ENCODE results near the gene RALY.

Gene RALY

GRCh38 chr20:34099675-34100074, 106.0 kb downstream of the RALY start:
- ATAC-seq = no peak
- no peak for TF ChIP-seq TOX (CRISPR knock-in tag; IDR thresholded peaks at IDR 0.05; ENCODE audit: borderline replicate concordance)

- ATAC-seq = no peak
- no peak for TF ChIP-seq ZNF565 (CRISPR knock-in tag; conservative IDR thresholded peaks at IDR 0.05; ENCODE audit: low read depth)
- no peak for TF ChIP-seq POU6F1 (CRISPR knock-in tag; IDR thresholded peaks at IDR 0.05; ENCODE audit: borderline replicate concordance, low read depth)
- no peak for TF ChIP-seq TSHZ2 (CRISPR knock-in tag; IDR thresholded peaks at IDR 0.05)
- no peak for TF ChIP-seq OSR1 (CRISPR knock-in tag; IDR thresholded peaks at IDR 0.05)
- TF ChIP-seq ARNTL (CRISPR knock-in tag; IDR thresholded peaks at IDR 0.05; ENCODE audit: borderline replicate concordance, low read depth) = no peak
- TF ChIP-seq ESRRG (CRISPR knock-in tag; IDR thresholded peaks at IDR 0.05) = no peak
- no peak for TF ChIP-seq CSRNP3 (CRISPR knock-in tag; IDR thresholded peaks at IDR 0.05)
Measured at GRCh38 chr20:34100576-34100975, 106.9 kb downstream of the RALY start.

GRCh38 chr20:34102342-34102741, 108.6 kb downstream of the RALY start:
- TF ChIP-seq RARB (CRISPR knock-in tag; IDR thresholded peaks at IDR 0.05) = no peak
- no peak for ATAC-seq

GRCh38 chr20:34104059-34104458, 110.3 kb downstream of the RALY start:
- no peak for TF ChIP-seq ZNF565 (CRISPR knock-in tag; conservative IDR thresholded peaks at IDR 0.05; ENCODE audit: low read depth)
- TF ChIP-seq TOX (CRISPR knock-in tag; IDR thresholded peaks at IDR 0.05; ENCODE audit: borderline replicate concordance) = no peak
- TF ChIP-seq CSDC2 (CRISPR knock-in tag; IDR thresholded peaks at IDR 0.05) = no peak
- TF ChIP-seq PPARA (CRISPR knock-in tag; IDR thresholded peaks at IDR 0.05; ENCODE audit: borderline replicate concordance) = no peak
- no peak for TF ChIP-seq CSRNP3 (CRISPR knock-in tag; IDR thresholded peaks at IDR 0.05)
- no peak for TF ChIP-seq RARB (CRISPR knock-in tag; IDR thresholded peaks at IDR 0.05)
- no peak for TF ChIP-seq ESRRG (CRISPR knock-in tag; IDR thresholded peaks at IDR 0.05)
- TF ChIP-seq ISL1 (CRISPR knock-in tag; IDR thresholded peaks at IDR 0.05) = no peak
- no peak for TF ChIP-seq OSR1 (CRISPR knock-in tag; IDR thresholded peaks at IDR 0.05)
- no peak for TF ChIP-seq ZFP3 (CRISPR knock-in tag; IDR thresholded peaks at IDR 0.05)
- no peak for TF ChIP-seq TCF4 (CRISPR knock-in tag; IDR thresholded peaks at IDR 0.05; ENCODE audit: borderline replicate concordance)
- TF ChIP-seq CREB5 (CRISPR knock-in tag; IDR thresholded peaks at IDR 0.05; ENCODE audit: low read depth) = no peak
- TF ChIP-seq ZFP30 (CRISPR knock-in tag; IDR thresholded peaks at IDR 0.05) = no peak
- TF ChIP-seq SNAI2 (CRISPR knock-in tag; IDR thresholded peaks at IDR 0.05) = no peak
- TF ChIP-seq BACH2 (CRISPR knock-in tag; IDR thresholded peaks at IDR 0.05; ENCODE audit: borderline replicate concordance) = no peak
- TF ChIP-seq ZNF8 (CRISPR knock-in tag; IDR thresholded peaks at IDR 0.05) = no peak
- no peak for TF ChIP-seq PATZ1 (CRISPR knock-in tag; IDR thresholded peaks at IDR 0.05; ENCODE audit: borderline replicate concordance)
- no peak for TF ChIP-seq ARNTL (CRISPR knock-in tag; IDR thresholded peaks at IDR 0.05; ENCODE audit: borderline replicate concordance, low read depth)
- no peak for TF ChIP-seq POU6F1 (CRISPR knock-in tag; IDR thresholded peaks at IDR 0.05; ENCODE audit: borderline replicate concordance, low read depth)
- no peak for ATAC-seq
